ENCODE measurements around the gene ELMOD3. TPM values are rescaled to one million over a fixed set of nuclear protein-coding genes. Genes with fewer than 3 reads are reported as not detected.

ELMOD3 gene
- total RNA-seq, 4 donors from 2014 or later = 13.3 to 37.8 (median 32.8) TPM

DNA sequence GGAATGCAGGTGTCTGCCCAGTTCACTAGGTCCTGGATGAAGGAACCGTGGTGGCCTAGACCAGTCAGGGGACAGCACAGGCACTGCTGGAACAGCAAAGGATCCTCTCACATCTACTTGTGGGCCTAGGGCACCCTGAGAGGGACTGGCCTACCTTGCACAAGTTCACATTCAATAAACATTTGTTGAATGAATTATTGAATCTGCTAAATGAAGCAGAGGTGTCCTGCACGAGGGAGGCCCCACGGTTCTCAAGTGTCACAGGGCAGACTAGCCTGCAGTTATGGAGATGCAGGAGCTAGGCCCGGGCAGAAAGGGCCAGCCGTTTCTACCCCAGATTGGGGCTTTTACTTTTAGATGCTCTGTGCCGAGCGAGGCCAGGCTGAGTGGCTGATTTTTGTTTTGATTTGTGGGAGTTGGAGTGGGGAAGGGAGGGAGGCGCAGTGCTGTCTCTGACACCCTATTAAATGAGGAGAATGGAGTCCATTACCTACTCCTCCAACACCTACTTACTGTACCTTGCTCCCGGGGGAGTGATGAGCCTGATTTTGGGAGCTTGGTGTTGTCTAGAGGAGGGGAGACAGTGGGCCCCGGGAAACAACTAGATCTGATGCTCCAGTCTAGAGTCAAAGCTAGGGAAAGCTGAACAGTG lies 82.4 kb downstream of the ELMOD3 start:
- Histone ChIP-seq H3K27me3 (no peaks in the 10 kb centered on the region), H3K9me3 (no peaks in the 10 kb centered on the region), H3K36me3 (no peaks in the 10 kb centered on the region), H3K27ac (peak overlapping the region; percentile 90 to 94 (median 94)), H3K4me1 (peaks cover 28 to 50% (median 41%) of the 10 kb centered on the region in 4 donors), H3K4me3 (peak overlapping the region in 2 of 4 donors; percentile 42 to 55)
- in situ Hi-C loops (cut with MboI; ENCODE audit: low pct_ligation_motif_present in 1 of 4, low pct_unique_long_range_greater_than_20kb in 1 of 4, low sequenced_read_pairs in 3 of 4) = no loop called here
- no peak for DNase-seq
- 0 to 61% methylated on average over 1 to 10 of the region's 10 CpGs for WGBS, 2 donors (ENCODE audit: low coverage in 1 of 2)
- TF ChIP-seq POLR2AphosphoS5 (IDR thresholded peaks at IDR 0.05) (no peak), POLR2A (IDR thresholded peaks at IDR 0.05) (no peak), EP300 (IDR thresholded peaks at IDR 0.05; ENCODE audit: low read depth) (no peak)
- TF ChIP-seq, protein P1, sequence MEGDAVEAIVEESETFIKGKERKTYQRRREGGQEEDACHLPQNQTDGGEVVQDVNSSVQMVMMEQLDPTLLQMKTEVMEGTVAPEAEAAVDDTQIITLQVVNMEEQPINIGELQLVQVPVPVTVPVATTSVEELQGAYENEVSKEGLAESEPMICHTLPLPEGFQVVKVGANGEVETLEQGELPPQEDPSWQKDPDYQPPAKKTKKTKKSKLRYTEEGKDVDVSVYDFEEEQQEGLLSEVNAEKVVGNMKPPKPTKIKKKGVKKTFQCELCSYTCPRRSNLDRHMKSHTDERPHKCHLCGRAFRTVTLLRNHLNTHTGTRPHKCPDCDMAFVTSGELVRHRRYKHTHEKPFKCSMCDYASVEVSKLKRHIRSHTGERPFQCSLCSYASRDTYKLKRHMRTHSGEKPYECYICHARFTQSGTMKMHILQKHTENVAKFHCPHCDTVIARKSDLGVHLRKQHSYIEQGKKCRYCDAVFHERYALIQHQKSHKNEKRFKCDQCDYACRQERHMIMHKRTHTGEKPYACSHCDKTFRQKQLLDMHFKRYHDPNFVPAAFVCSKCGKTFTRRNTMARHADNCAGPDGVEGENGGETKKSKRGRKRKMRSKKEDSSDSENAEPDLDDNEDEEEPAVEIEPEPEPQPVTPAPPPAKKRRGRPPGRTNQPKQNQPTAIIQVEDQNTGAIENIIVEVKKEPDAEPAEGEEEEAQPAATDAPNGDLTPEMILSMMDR (IDR thresholded peaks at IDR 0.05) = no peak
- intact Hi-C loops (cut with DNase I; ENCODE audit: low total_unique reads) = loop anchor here (5.0 kb wide), 1 partner anchor 100 kb away; the partner anchor contains the start of gene MAT2A

- Histone ChIP-seq H3K27ac (peak overlapping the region; percentile 90 to 94 (median 94)), H3K4me1 (peaks cover 28 to 50% (median 41%) of the 10 kb centered on the region in 4 donors), H3K9me3 (no peaks in the 10 kb centered on the region), H3K36me3 (no peaks in the 10 kb centered on the region), H3K27me3 (no peaks in the 10 kb centered on the region), H3K4me3 (peak overlapping the region; percentile 12 to 55 (median 36))
- TF ChIP-seq POLR2AphosphoS5 (IDR thresholded peaks at IDR 0.05) (peak; percentile 72 to 93 (median 88)), POLR2A (IDR thresholded peaks at IDR 0.05) (peak; percentile 82), EP300 (IDR thresholded peaks at IDR 0.05; ENCODE audit: low read depth) (peak; percentile 83)
- TF ChIP-seq, protein P1 (IDR thresholded peaks at IDR 0.05) = no peak
- intact Hi-C loops (cut with DNase I; ENCODE audit: low total_unique reads) (loop anchor here (5.0 kb wide), 1 partner anchor 100 kb away; the partner anchor contains the start of gene MAT2A), in situ Hi-C loops (cut with MboI; ENCODE audit: low pct_ligation_motif_present in 1 of 4, low pct_unique_long_range_greater_than_20kb in 1 of 4, low sequenced_read_pairs in 3 of 4) (no loop called here)
- WGBS, 2 donors (ENCODE audit: low coverage in 1 of 2) = 0 to 7% methylated on average over 4 to 43 of the region's 64 CpGs
- DNase-seq = peak; percentile 88
These were observed 83.1 kb downstream of the ELMOD3 start for GRCh38 chr2:85437488-85438200.

DNA sequence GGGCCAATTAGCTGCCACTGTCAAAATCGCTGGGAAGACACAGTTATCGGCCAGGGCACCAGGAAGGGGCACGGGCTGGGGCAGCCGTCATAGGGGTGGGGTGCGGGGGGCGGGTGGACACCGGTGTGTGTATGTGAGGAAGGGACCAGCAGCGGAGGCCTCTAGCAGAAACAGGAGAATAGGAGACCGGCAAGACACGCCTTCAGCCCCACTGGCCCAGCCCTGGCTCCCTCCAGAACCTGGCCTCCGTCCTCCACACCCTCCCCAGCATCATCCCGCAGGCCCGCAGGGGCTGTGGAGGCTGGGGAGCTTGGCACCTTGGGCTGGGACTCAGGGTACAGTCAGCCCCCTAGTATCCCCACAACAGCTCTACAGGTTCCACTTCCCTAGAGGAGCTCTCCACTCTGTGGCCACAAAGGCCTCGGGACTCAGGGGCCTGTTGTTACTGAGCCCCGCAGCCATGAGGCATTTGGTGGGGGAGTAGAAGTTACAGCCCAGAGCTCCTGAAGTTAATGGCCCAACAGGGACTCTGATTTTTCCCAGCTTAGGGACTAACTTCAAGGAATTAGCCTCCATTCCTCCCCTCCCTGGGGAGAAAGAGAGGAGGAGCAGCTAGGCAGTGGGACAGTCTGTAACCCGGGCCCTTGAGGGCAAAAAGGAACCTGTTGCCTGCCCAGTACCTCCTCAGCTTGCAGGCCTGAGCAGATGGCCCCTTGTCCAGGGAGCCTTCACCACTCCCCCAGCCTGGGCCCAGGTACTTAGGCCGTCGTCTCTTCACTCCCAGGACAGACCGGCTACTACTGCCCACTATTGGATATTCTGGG lies 83.8 kb downstream of the ELMOD3 start:
- intact Hi-C loops (cut with DNase I; ENCODE audit: low total_unique reads) (loop anchor here (5.0 kb wide), 1 partner anchor 99 kb away; the partner anchor contains the start of gene MAT2A), in situ Hi-C loops (cut with MboI; ENCODE audit: low pct_ligation_motif_present in 1 of 4, low pct_unique_long_range_greater_than_20kb in 1 of 4, low sequenced_read_pairs in 3 of 4) (no loop called here)
- 47% methylated on average over 18 of the region's 19 CpGs; no CpG with 5 or more reads in 1 of the 2 donors for WGBS, 2 donors (ENCODE audit: low coverage in 1 of 2)
- Histone ChIP-seq H3K9me3 (no peaks in the 10 kb centered on the region), H3K4me3 (peak overlapping the region; percentile 12 to 55 (median 36)), H3K36me3 (no peaks in the 10 kb centered on the region), H3K27ac (peak overlapping the region; percentile 90 to 94 (median 94)), H3K27me3 (no peaks in the 10 kb centered on the region), H3K4me1 (peaks cover 23 to 45% (median 36%) of the 10 kb centered on the region in 4 donors)
- no peak for DNase-seq
- TF ChIP-seq POLR2AphosphoS5 (IDR thresholded peaks at IDR 0.05) (no peak), EP300 (IDR thresholded peaks at IDR 0.05; ENCODE audit: low read depth) (no peak), POLR2A (IDR thresholded peaks at IDR 0.05) (no peak)
- TF ChIP-seq, protein P1 (IDR thresholded peaks at IDR 0.05) = no peak
